Measurements from ENCODE around the gene MND1.

The MND1 gene

DNA sequence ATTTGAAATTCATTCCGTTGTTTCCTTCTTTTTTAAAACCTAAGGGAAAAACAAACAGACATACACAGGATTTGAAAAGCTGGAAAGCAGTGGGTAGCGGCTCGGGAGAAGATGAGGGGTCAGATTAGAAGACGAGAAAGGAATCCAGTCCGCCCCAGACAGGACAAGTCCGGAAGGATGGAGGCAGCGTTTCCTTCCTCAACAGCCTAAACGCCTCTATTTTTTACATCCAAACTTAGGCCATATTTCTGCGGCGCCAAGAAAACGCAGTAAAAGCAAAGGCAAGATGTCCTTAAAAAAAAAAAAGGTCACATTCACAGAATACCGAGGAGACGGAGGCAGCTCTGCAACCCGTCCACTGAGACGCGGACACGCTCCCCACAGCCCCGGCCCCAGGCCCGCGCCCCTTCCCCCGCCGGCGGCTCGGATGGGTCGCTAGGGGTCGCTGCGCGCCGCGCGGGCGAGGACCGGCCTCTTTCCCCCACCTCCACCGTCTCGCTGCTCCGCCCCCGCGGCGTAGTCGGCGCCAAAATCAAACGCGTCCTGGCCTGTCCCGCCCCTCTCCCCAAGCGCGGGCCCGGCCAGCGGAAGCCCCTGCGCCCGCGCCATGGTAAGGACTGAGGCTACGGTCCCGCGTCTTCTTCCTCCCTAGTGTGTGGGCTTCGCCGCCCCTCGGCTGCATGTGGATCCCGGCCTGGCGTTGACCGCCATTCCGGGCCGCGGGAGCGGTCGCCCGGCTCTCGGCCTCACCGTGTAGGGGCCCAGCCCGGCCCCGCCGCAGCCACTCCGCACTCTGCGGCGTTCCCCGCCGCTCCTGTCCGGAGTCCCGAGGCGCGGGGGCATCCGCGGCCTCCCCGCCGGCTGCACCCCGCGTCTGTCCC lies at the start of gene MND1:
MND1 (plus strand) TSS at position 558 of the 881 bp plus-strand sequence; CDS start at position 608, 50 bp downstream.
- Histone ChIP-seq H3K9ac (ENCODE audit: low read length) (peak within 1 kb of the TSS; percentile 93), H3K36me3 (ENCODE audit: control insufficient read depth, insufficient read depth, low read length) (no peaks in the 10 kb centered on the region), H3K4me3 (ENCODE audit: low read depth, low read length) (peak within 1 kb of the TSS; percentile 57), H3K27ac (ENCODE audit: low read depth, low read length) (peak within 1 kb of the TSS; percentile 93), H3K4me1 (ENCODE audit: control insufficient read depth, insufficient read depth, low read length) (peaks cover 30% of the 10 kb centered on the region), H3K27me3 (ENCODE audit: control insufficient read depth, insufficient read depth, low read length) (no peaks in the 10 kb centered on the region), H3K9me3 (ENCODE audit: control insufficient read depth, insufficient read depth, low read depth, low read length) (no peaks in the 10 kb centered on the region)

DNA sequence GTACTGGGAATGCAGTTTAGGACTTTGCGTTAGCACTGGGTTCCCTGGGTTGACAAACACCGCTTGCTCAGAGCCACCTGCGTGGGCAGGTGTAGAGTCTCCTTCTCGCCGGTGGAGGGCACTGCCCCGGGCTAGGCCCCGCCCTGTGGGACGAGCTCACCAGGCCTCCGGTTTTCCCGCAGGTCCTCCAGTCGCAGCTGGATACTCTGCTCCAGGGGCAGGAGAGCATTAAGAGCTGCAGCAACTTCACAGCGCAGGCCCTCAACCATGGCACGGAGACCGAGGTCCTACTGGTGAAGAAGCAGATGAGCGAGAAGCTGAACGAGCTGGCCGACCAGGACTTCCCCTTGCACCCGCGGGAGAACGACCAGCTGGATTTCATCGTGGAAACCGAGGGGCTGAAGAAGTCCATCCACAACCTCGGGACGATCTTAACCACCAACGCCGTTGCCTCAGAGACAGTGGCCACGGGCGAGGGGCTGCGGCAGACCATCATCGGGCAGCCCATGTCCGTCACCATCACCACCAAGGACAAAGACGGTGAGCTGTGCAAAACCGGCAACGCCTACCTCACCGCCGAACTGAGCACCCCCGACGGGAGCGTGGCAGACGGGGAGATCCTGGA lies 49.2 kb upstream of the MND1 start:
- peaks cover 3% of the 10 kb centered on the region; the same call in 1 of the 2 replicates for H3K4me1 ChIP-seq (ENCODE audit: control insufficient read depth, insufficient read depth, low read length)
- H3K27ac ChIP-seq (ENCODE audit: low read depth, low read length): no peak overlapping the region
- no peak overlapping the region for H3K4me3 ChIP-seq (ENCODE audit: low read depth, low read length)
- H3K9ac ChIP-seq (ENCODE audit: low read length): no peak overlapping the region
- H3K36me3 ChIP-seq (ENCODE audit: control insufficient read depth, insufficient read depth, low read length): peaks cover 72% of the 10 kb centered on the region
- H3K9me3 ChIP-seq (ENCODE audit: control insufficient read depth, insufficient read depth, low read depth, low read length): peaks cover 18% of the 10 kb centered on the region
- H3K27me3 ChIP-seq (ENCODE audit: control insufficient read depth, insufficient read depth, low read length): no peaks in the 10 kb centered on the region

DNA sequence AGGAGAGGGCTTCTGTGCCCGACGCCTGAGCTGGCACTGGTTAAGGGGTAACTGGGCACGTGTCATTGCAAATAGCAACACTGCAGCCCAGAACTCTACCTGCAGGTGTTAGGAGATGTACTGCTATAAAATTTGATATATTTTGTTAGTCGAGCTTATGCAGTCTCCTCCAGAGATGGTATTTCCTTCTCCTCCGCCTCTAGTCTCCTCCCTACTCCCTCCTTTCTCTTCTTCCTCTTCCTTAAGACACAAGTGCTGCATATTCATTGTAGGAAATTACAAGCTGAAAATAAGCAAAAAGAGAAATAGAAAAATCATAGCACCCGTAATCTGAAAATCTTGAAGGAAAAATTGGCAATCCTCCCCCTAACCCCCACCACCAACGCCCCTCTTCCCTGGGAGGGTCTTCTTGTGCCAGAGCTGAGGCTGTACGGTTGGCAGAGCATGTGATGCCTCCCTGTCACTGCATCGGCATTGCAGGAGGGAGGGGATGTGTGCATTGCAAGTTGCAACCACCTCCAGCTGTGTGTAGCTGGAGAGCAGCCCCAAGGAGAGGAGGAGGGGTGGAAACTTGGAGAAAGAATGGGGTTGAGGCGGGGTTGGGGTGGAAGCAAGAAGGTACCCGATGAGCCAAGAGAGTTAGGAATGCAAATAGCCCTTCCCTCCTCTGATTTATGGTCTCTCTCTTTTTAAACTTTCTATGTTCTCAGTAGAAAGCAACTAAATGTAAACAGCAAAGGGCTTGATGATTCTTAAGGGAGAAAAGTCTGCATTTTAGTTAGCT lies 48.3 kb upstream of the MND1 start:
- Histone ChIP-seq H3K4me1 (ENCODE audit: control insufficient read depth, insufficient read depth, low read length) (peaks cover 3% of the 10 kb centered on the region; the same call in 1 of the 2 replicates), H3K9me3 (ENCODE audit: control insufficient read depth, insufficient read depth, low read depth, low read length) (peaks cover 22% of the 10 kb centered on the region), H3K4me3 (ENCODE audit: low read depth, low read length) (no peak overlapping the region), H3K9ac (ENCODE audit: low read length) (no peak overlapping the region), H3K27ac (ENCODE audit: low read depth, low read length) (no peak overlapping the region), H3K36me3 (ENCODE audit: control insufficient read depth, insufficient read depth, low read length) (peaks cover 73% of the 10 kb centered on the region), H3K27me3 (ENCODE audit: control insufficient read depth, insufficient read depth, low read length) (no peaks in the 10 kb centered on the region)

GRCh38 chr4:153297116-153297515 lies 47.4 kb upstream of the MND1 start:
- Histone ChIP-seq H3K9me3 (ENCODE audit: control insufficient read depth, insufficient read depth, low read depth, low read length) (peaks cover 25% of the 10 kb centered on the region), H3K36me3 (ENCODE audit: control insufficient read depth, insufficient read depth, low read length) (peaks cover 74% of the 10 kb centered on the region), H3K4me1 (ENCODE audit: control insufficient read depth, insufficient read depth, low read length) (peaks cover 3% of the 10 kb centered on the region; the same call in 1 of the 2 replicates), H3K9ac (ENCODE audit: low read length) (no peak overlapping the region), H3K4me3 (ENCODE audit: low read depth, low read length) (no peak overlapping the region), H3K27me3 (ENCODE audit: control insufficient read depth, insufficient read depth, low read length) (no peaks in the 10 kb centered on the region), H3K27ac (ENCODE audit: low read depth, low read length) (no peak overlapping the region)

- no peak overlapping the region for H3K27ac ChIP-seq (ENCODE audit: low read depth, low read length)
- no peak overlapping the region for H3K9ac ChIP-seq (ENCODE audit: low read length)
- H3K27me3 ChIP-seq (ENCODE audit: control insufficient read depth, insufficient read depth, low read length): no peaks in the 10 kb centered on the region
- no peaks in the 10 kb centered on the region for H3K4me1 ChIP-seq (ENCODE audit: control insufficient read depth, insufficient read depth, low read length)
- no peaks in the 10 kb centered on the region for H3K9me3 ChIP-seq (ENCODE audit: control insufficient read depth, insufficient read depth, low read depth, low read length)
- H3K4me3 ChIP-seq (ENCODE audit: low read depth, low read length): no peak overlapping the region
- H3K36me3 ChIP-seq (ENCODE audit: control insufficient read depth, insufficient read depth, low read length): peaks cover 7% of the 10 kb centered on the region
Observed at GRCh38 chr4:153310793-153311192, 33.7 kb upstream of the MND1 start.

DNA sequence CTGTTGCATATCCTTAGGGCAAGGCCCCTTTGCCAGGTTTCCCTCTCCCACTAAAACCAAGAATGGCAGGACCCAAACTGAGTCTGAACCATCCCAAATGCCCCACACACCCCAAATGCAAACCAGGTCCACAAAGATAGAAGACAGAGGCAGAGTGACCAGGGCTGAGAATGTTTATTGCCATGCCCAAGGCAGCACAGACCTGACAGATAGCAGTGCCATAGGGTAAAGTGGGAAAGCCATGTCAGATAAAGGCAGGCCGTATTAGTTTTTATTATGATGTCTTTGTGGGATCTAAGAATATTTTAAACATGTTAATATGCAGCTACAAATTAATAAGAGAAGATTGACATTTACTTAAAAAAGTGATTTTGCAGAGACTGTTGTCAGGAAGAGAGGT lies 29.6 kb upstream of the MND1 start:
- Histone ChIP-seq H3K4me1 (ENCODE audit: control insufficient read depth, insufficient read depth, low read length) (no peaks in the 10 kb centered on the region), H3K27me3 (ENCODE audit: control insufficient read depth, insufficient read depth, low read length) (no peaks in the 10 kb centered on the region), H3K4me3 (ENCODE audit: low read depth, low read length) (no peak overlapping the region), H3K9me3 (ENCODE audit: control insufficient read depth, insufficient read depth, low read depth, low read length) (no peaks in the 10 kb centered on the region), H3K36me3 (ENCODE audit: control insufficient read depth, insufficient read depth, low read length) (peaks cover 12% of the 10 kb centered on the region), H3K27ac (ENCODE audit: low read depth, low read length) (no peak overlapping the region), H3K9ac (ENCODE audit: low read length) (no peak overlapping the region)

- H3K27ac ChIP-seq (ENCODE audit: low read depth, low read length): no peak overlapping the region
- H3K36me3 ChIP-seq (ENCODE audit: control insufficient read depth, insufficient read depth, low read length): peaks cover 29% of the 10 kb centered on the region
- no peaks in the 10 kb centered on the region for H3K27me3 ChIP-seq (ENCODE audit: control insufficient read depth, insufficient read depth, low read length)
- H3K4me1 ChIP-seq (ENCODE audit: control insufficient read depth, insufficient read depth, low read length): no peaks in the 10 kb centered on the region
- H3K9ac ChIP-seq (ENCODE audit: low read length): no peak overlapping the region
- no peak overlapping the region for H3K4me3 ChIP-seq (ENCODE audit: low read depth, low read length)
- H3K9me3 ChIP-seq (ENCODE audit: control insufficient read depth, insufficient read depth, low read depth, low read length): no peaks in the 10 kb centered on the region
Observed at GRCh38 chr4:153318696-153319320, 25.7 kb upstream of the MND1 start.

GRCh38 chr4:153322791-153323190 lies 21.7 kb upstream of the MND1 start:
- no peaks in the 10 kb centered on the region for H3K4me1 ChIP-seq (ENCODE audit: control insufficient read depth, insufficient read depth, low read length)
- no peaks in the 10 kb centered on the region for H3K9me3 ChIP-seq (ENCODE audit: control insufficient read depth, insufficient read depth, low read depth, low read length)
- no peak overlapping the region for H3K4me3 ChIP-seq (ENCODE audit: low read depth, low read length)
- no peaks in the 10 kb centered on the region for H3K27me3 ChIP-seq (ENCODE audit: control insufficient read depth, insufficient read depth, low read length)
- no peak overlapping the region for H3K27ac ChIP-seq (ENCODE audit: low read depth, low read length)
- H3K36me3 ChIP-seq (ENCODE audit: control insufficient read depth, insufficient read depth, low read length): peaks cover 18% of the 10 kb centered on the region
- no peak overlapping the region for H3K9ac ChIP-seq (ENCODE audit: low read length)

GRCh38 chr4:153324046-153324445 lies 20.4 kb upstream of the MND1 start:
- Histone ChIP-seq H3K36me3 (ENCODE audit: control insufficient read depth, insufficient read depth, low read length) (peaks cover 21% of the 10 kb centered on the region), H3K4me3 (ENCODE audit: low read depth, low read length) (no peak overlapping the region), H3K4me1 (ENCODE audit: control insufficient read depth, insufficient read depth, low read length) (no peaks in the 10 kb centered on the region), H3K9ac (ENCODE audit: low read length) (no peak overlapping the region), H3K27me3 (ENCODE audit: control insufficient read depth, insufficient read depth, low read length) (no peaks in the 10 kb centered on the region), H3K27ac (ENCODE audit: low read depth, low read length) (no peak overlapping the region), H3K9me3 (ENCODE audit: control insufficient read depth, insufficient read depth, low read depth, low read length) (no peaks in the 10 kb centered on the region)

DNA sequence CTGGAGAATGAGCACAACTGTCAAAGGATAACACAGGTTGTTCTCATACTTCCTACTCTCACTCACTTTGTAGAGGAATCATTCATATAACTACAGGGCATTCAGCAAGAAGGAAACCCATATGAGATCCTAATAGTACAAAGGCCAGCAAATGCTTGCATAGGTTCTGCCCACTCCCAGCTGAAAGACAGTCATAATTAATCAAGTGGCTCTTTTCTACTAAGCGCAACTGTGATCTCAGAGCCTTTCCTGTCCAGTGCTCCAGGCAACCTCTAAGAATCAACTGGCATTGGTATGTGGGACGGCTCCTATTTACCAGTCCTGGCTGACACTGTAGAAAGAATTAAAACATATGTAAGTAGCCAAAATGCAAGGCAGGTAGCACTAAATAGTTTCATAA lies 18.9 kb upstream of the MND1 start:
- no peak overlapping the region for H3K4me3 ChIP-seq (ENCODE audit: low read depth, low read length)
- H3K9me3 ChIP-seq (ENCODE audit: control insufficient read depth, insufficient read depth, low read depth, low read length): no peaks in the 10 kb centered on the region
- H3K27ac ChIP-seq (ENCODE audit: low read depth, low read length): no peak overlapping the region
- peaks cover 21% of the 10 kb centered on the region for H3K36me3 ChIP-seq (ENCODE audit: control insufficient read depth, insufficient read depth, low read length)
- H3K9ac ChIP-seq (ENCODE audit: low read length): no peak overlapping the region
- no peaks in the 10 kb centered on the region for H3K27me3 ChIP-seq (ENCODE audit: control insufficient read depth, insufficient read depth, low read length)
- H3K4me1 ChIP-seq (ENCODE audit: control insufficient read depth, insufficient read depth, low read length): no peaks in the 10 kb centered on the region

Measured in HUES6 (cell line).